ENCODE measurements around the gene SIVA1. TPM values are rescaled to one million over a fixed set of nuclear protein-coding genes. Genes with fewer than 3 reads are reported as not detected.
A peak's percentile ranks its signal among the peaks of the same experiment; 100 is the strongest.

The SIVA1 gene
- total and polyA plus RNA-seq, 4 donors: 67.4 to 115 (median 99.6) TPM

DNA sequence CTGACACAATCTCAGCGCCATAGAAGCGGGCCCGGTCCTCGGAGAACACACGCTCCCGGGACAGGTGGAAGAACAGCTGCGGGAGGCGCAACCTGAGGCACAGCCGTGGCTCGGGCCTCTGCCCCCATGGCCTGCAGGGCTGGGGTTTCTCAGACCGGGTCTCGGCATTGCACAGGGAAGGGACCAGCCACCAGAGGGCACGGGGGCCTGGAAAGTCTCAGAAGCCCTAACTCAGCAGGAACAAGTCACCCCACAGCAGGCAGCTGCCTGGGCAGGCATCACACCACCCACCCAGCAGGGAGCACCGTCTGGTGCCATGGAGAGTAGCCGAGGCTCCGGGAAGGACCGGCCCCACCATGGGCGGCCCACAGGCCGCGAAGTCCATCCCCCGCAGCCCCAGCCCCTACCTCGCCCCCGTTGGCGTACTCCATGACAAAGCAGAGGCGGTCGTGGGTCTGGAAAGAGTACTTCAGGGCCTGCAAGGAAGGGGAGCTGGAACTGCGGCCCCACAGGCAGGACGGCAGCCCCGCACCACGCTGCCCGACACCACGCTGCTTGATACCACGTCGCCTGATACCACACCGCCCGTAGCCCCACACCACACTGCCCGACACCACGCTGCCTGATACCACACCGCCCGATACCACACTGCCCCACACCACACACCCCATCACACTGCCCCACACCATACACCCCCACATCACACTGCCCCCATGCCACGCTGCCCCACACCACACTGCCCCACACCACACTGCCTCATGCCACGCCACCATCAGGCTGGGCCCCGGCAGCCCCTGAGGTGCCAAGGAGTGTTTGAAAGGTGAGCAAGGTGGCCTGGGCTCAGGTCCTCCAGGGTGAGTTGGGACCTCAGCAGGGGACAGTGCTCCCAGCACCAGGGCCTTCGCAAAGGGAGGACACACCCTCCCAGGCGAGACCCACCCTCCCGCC is 20.8 kb downstream of the SIVA1 start:
- Histone ChIP-seq H3K9ac (ENCODE audit: low read depth in 1 of 2, low read length in 2 of 2) (no peak overlapping the region), H3K4me1 (ENCODE audit: control insufficient read depth in 4 of 4, insufficient read depth in 4 of 4, low read length in 3 of 4) (peaks cover 0 to 8% (median 2%) of the 10 kb centered on the region in 4 donors), H3K27me3 (ENCODE audit: control insufficient read depth in 4 of 4, insufficient read depth in 4 of 4, low read length in 3 of 4) (no peaks in the 10 kb centered on the region), H3K9me3 (ENCODE audit: control insufficient read depth in 4 of 4, low read length in 3 of 4) (no peaks in the 10 kb centered on the region), H3K36me3 (ENCODE audit: control insufficient read depth in 4 of 4, insufficient read depth in 3 of 4, low read depth in 1 of 4, low read length in 3 of 4) (peaks cover 17 to 57% (median 27%) of the 10 kb centered on the region in 4 donors), H3K4me3 (ENCODE audit: low read depth in 1 of 3, low read length in 3 of 3) (no peak overlapping the region), H3K27ac (ENCODE audit: low read depth in 1 of 2, low read length in 2 of 2) (no peak overlapping the region)
- TF ChIP-seq CTCF (IDR thresholded peaks at IDR 0.05; ENCODE audit: low read depth, low read length, missing input control) (peak; percentile 14), TAF1 (conservative IDR thresholded peaks at IDR 0.05) (no peak)
- WGBS: 91% methylated on average over 46 of the region's 46 CpGs
- DNase-seq (ENCODE audit: low spot score): no peak

DNA sequence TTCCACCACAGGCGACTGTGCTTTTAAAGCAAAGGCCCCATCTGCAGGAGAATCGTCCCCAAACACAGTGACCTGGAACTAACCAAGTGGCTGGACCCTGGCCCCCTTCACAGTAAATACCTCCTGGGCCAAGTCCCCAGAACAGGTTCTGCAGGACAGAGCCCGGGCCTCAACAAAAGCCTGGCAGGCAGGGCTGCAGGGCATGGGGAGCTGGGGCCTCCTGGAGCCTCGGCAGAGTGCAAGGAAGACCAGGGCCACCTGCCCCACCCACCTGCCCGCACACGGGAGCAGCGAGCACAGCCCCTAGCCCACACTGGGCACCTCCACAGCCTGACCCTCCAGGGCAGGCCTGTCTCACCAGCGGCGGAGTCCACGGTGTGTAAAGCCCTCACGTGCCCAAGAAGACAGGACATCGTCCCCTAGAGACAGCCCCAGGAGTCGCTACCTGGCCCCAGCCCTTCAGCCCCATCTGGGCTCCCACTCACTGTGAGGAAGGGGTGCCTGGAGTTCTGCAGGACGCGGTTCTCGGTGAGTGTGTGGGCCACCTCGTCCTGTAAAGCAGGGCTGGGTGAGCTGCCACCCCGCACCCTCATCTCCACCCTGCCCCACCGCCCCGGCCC is 21.6 kb downstream of the SIVA1 start:
- TF ChIP-seq GABPA (IDR thresholded peaks at IDR 0.05 in 1 of 2, conservative IDR thresholded peaks at IDR 0.05 in 1 of 2) (no peak), CTCF (IDR thresholded peaks at IDR 0.05; ENCODE audit: low read depth, low read length, missing input control) (no peak), YY1 (IDR thresholded peaks at IDR 0.05) (no peak), RXRA (IDR thresholded peaks at IDR 0.05) (no peak), HNF4G (IDR thresholded peaks at IDR 0.05) (no peak), SP1 (IDR thresholded peaks at IDR 0.05) (no peak), NR2F2 (IDR thresholded peaks at IDR 0.05) (no peak), RAD21 (IDR thresholded peaks at IDR 0.05) (no peak)
- TF ChIP-seq, protein P1, sequence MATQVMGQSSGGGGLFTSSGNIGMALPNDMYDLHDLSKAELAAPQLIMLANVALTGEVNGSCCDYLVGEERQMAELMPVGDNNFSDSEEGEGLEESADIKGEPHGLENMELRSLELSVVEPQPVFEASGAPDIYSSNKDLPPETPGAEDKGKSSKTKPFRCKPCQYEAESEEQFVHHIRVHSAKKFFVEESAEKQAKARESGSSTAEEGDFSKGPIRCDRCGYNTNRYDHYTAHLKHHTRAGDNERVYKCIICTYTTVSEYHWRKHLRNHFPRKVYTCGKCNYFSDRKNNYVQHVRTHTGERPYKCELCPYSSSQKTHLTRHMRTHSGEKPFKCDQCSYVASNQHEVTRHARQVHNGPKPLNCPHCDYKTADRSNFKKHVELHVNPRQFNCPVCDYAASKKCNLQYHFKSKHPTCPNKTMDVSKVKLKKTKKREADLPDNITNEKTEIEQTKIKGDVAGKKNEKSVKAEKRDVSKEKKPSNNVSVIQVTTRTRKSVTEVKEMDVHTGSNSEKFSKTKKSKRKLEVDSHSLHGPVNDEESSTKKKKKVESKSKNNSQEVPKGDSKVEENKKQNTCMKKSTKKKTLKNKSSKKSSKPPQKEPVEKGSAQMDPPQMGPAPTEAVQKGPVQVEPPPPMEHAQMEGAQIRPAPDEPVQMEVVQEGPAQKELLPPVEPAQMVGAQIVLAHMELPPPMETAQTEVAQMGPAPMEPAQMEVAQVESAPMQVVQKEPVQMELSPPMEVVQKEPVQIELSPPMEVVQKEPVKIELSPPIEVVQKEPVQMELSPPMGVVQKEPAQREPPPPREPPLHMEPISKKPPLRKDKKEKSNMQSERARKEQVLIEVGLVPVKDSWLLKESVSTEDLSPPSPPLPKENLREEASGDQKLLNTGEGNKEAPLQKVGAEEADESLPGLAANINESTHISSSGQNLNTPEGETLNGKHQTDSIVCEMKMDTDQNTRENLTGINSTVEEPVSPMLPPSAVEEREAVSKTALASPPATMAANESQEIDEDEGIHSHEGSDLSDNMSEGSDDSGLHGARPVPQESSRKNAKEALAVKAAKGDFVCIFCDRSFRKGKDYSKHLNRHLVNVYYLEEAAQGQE (IDR thresholded peaks at IDR 0.05): no peak
- 89% methylated on average over 20 of the region's 20 CpGs for WGBS
- Histone ChIP-seq H3K4me3 (ENCODE audit: low read depth in 1 of 3, low read length in 3 of 3) (no peak overlapping the region), H3K9ac (ENCODE audit: low read depth in 1 of 2, low read length in 2 of 2) (no peak overlapping the region), H3K27me3 (ENCODE audit: control insufficient read depth in 4 of 4, insufficient read depth in 4 of 4, low read length in 3 of 4) (no peaks in the 10 kb centered on the region), H3K9me3 (ENCODE audit: control insufficient read depth in 4 of 4, low read length in 3 of 4) (no peaks in the 10 kb centered on the region), H3K36me3 (ENCODE audit: control insufficient read depth in 4 of 4, insufficient read depth in 3 of 4, low read depth in 1 of 4, low read length in 3 of 4) (peaks cover 20 to 64% (median 26%) of the 10 kb centered on the region in 4 donors), H3K4me1 (ENCODE audit: control insufficient read depth in 4 of 4, insufficient read depth in 4 of 4, low read length in 3 of 4) (peaks cover 0 to 2% (median 0%) of the 10 kb centered on the region in 4 donors), H3K27ac (ENCODE audit: low read depth in 1 of 2, low read length in 2 of 2) (no peak overlapping the region)
- no peak for DNase-seq (ENCODE audit: low spot score)
